LNCAP (cell line): ENCODE measurements around the gene CYRIA.

Experiments
- TF ChIP-seq, protein P1 (sequence below): fragments of 450-650 bp; IDR thresholded peaks from 2 replicates; pipeline ENCODE4 v1.5.1; 2017; ENCODE audit warnings: mild to moderate bottlenecking

Gene CYRIA

DNA sequence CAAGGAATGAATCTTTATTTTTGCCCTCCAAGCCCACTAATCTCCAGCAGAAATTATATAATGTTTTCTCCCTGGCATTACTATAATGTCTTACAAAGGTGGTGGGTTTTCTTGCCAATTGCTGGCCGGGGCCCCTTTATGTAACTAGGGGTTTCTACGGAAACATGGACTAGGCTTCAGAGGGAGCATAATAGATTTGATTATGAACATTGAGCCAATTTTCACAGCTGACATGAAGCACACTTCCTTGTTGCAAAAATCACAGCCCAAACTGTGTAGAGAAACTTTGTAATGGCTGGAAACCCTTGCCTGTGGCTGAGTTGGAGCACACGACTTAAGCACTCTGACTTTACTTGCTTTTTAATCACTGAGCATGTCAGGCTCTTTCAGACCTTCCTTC is 3.8 kb upstream of the CYRIA start:
- TF ChIP-seq, protein P1, sequence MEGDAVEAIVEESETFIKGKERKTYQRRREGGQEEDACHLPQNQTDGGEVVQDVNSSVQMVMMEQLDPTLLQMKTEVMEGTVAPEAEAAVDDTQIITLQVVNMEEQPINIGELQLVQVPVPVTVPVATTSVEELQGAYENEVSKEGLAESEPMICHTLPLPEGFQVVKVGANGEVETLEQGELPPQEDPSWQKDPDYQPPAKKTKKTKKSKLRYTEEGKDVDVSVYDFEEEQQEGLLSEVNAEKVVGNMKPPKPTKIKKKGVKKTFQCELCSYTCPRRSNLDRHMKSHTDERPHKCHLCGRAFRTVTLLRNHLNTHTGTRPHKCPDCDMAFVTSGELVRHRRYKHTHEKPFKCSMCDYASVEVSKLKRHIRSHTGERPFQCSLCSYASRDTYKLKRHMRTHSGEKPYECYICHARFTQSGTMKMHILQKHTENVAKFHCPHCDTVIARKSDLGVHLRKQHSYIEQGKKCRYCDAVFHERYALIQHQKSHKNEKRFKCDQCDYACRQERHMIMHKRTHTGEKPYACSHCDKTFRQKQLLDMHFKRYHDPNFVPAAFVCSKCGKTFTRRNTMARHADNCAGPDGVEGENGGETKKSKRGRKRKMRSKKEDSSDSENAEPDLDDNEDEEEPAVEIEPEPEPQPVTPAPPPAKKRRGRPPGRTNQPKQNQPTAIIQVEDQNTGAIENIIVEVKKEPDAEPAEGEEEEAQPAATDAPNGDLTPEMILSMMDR = no peak

DNA sequence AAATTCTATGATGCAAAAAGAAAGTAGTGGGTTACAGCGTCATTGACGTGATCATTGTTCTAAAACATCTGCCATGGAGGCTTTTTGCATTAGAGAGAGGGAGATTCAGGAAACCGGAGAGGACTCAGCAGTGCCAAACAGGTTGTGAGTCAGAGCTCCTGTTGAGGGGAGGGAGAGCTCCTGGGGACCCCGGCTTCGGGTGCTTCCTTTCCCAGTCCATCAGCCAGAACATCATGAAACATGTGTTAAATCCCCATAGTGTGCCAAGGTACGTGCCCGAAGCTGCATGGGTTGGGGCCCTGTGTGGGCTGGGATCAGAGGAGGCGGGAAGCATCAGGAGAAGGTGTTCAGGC is 791 bp upstream of the CYRIA start:
- TF ChIP-seq, protein P1 = no peak

DNA sequence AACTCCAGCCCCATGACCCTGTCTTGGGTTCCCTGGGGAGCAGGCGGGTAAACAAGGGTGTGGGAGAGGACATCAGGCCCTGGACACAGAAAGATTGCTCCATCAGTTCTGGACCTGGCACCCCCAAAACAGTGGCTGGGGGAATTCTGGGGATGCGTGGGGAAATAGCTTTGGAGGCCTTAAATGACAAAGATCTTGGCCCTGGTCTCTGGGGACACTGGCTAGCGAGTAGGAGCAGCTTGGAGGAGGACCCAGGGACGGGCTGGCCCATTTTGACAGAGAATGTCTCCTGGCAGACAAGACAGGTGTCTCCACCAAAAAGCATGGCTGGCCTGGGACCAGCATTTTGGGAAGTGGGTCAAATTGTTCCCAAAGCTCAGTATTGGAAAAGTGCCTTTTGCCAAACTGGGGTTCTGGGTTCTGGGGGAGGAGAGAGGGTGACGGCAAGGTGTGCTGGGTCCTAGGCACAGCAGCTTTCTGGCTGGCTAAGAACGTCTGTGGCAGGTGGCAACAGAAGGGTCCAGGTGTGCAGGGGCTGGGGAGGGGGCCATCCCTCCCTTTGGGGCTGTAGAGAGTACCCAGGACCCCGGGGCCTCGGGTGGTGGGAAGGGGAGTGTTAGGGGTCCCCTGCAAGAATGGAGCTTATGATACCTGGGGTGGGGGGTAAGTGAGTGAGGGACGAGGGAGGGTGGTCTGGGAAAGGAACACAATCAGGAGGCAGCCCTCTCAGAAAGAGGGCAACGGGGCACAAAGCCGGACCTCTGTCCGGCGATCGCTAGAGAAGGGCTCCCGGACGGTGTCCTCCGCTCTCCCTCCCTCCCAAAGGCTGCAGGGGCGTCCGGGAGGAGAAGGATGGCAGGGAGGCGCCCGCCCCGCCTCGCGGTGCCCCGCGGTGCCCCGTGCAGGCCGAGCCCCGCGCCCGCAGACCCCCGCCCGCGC is 556 bp downstream of the CYRIA start:
- TF ChIP-seq, protein P1 = no peak

DNA sequence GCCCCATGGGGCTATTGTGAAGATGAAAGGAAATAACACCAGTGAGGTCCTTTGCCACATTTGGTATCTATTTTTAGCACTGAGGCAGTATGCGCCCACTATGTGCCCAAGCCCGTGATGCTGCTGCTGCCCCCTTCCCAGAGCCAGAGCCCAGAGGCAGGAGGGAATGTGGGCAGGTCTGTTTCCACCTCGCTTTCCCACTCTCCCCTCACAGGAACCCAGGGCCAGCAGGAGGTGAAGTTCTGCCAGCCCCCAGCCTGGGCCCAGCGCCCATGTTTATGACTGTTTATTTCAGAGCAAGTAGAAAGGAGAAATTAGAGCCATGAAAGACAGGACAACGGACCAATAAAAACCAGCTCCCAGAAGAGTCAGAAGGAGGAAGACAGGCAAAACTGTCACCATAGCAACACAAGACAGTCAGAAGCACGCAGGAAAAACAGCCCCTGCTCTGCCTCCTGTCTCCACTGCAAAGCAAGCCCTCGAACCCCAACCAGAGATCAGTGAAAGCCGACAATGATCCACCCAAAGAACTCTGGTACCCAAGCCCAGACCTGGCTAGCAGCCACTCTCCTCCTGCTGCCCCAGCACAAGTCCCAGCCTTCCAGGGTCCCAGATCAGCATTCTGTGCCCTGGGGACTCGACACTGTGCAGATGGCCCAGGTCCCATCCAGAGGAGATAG is 1.4 kb downstream of the CYRIA start:
- TF ChIP-seq, protein P1 = no peak

DNA sequence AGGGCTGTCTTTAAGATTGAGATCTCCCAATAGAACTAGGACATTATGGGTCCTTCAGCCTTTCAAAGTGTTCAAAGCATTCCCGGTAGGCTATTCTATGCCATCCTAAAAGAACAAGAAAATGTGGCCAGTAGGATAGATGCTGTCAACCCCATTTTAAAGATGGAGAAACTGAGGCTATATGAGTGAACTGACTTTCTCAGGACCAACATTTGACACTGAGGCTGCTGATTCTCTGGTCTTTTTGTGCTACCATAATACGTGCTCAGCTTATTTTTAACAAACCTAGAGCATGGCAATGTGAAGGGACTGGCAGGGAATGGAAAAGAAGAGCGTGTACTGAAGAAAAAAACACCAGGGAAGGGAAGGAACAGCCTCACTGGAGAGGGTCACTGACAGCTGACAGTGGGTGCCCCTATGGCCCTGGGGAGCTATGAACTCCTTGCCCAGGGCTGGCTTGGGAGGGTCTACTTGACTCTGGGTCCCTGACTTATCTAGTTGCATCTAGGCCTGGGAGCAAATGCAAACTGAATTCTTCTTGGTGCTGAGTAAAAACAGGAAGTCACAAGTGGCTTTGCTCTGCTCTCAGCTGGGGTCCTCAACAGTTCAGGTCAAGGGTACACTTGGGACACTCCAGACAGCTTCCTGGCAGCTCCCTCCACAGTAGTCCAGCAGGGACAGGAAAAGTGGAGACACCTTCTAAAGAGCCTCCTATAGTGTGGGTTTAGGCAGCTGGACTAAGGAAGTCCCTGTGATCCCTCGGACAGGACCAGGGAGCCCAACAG is 2.3 kb downstream of the CYRIA start:
- TF ChIP-seq, protein P1 = no peak

DNA sequence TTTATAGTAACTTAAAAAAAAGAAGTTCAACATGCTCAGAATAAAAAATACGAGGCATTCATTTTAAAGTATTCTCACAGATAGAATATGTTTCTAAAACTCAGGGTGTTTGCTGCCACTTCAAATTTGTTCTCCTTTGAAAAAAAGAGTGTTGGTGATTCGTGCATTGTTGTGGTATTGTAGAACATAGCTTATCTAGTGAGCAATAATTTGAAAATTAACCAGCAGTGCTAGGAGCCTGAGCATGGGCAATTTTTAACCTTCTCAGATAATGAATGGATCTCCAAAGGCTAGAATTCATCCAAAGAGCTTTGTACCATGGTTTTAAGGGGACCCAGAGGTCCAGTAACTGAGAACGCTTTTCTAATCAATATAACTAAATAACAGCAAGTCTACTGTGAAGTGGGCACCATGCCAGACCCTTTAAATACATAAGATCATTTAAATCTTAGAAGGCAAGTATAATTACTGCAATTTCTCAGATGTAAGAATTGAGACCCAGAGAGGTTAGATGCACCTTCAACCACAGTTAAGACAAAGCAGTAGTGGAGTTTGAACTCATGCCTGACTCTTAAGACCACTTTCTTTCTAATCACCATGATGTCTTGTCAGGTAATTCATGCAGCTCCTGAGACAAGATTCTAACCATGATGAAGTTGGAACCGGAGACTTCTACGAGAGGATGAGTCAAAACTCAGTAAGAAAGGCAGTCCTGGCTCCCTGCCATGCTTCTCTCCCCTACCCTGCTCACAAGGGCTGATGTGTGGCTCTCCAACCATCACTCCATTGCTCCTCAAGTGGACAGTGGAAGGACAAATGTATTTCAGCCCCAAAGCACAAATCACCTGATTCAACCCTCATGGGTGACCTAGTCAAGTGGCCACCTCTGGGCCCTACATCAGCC is 3.4 kb downstream of the CYRIA start:
- TF ChIP-seq, protein P1 = no peak
